ENCODE results near the gene BCORL1.

Gene BCORL1

DNA sequence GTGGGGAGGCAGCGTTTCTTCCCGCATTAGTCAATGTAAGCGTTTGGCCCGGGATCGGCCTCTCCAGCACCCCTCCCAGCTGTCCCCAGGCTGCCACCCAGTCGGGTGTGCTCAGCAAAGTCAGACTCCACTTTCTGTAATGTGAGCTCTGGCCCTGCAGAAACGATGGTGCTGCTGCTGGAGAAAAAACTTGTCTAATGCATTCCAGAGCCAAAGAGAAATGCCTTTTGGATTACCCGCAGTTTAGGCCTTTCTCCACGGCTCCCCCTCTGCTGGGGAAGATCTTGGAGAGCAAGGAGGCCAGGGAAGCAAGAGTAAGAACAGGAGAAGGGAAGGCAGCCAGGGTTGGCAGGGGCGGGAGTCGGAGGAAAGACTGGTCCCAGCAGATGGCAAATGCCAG lies 72.7 kb downstream of the BCORL1 start:
- Mint-ChIP-seq H3K27me3 (no peaks in the 10 kb centered on the region), H3K27ac (no peak overlapping the region), H3K4me3 (no peak overlapping the region), H3K9me3 (no peaks in the 10 kb centered on the region), H3K36me3 (ENCODE audit: low read depth) (peaks cover 5% of the 10 kb centered on the region), H3K4me1 (ENCODE audit: low read depth) (no peaks in the 10 kb centered on the region)

DNA sequence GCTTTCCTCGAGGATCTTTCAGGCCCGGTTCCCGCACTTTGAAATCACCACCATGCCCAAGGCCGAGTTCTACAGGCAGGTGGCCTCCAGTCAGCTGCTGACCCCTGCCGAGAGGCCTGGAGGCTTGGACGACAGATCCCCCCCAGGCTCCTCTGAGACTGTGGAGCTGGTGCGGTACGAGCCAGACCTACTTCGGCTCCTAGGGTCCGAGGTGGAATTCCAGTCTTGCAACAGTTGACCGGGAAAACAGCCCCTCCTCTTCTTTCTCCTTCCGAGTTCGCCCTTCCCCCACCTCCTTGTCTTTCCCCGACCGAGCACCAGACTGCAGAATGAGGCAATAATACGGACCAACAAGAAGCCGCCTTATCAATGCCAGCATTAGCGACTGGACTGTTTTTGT lies 73.5 kb downstream of the BCORL1 start:
- Mint-ChIP-seq H3K4me3 (no peak overlapping the region), H3K27me3 (no peaks in the 10 kb centered on the region), H3K27ac (no peak overlapping the region), H3K4me1 (ENCODE audit: low read depth) (peaks cover 3% of the 10 kb centered on the region), H3K36me3 (ENCODE audit: low read depth) (peaks cover 5% of the 10 kb centered on the region), H3K9me3 (no peaks in the 10 kb centered on the region)

DNA sequence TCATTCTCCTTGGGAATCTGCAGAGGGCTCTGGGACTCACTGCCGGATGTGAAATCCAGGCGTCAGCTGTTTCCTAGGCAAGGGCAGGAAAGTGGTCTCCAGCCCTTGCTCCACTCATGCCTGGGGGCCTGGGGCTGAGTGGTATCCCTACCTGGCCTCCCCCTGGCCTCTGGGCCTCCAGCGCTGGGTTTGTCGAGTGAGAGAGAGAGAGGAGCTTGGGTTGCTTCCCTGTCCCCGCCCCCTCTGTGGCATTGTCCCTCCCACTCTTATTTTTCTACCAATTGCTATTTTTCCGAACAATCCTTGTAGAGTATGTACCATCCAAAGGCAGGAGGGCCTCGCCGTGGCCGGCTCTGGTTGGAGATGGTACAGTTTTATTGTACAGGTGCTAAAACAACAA lies 74.8 kb downstream of the BCORL1 start:
- Mint-ChIP-seq H3K4me1 (ENCODE audit: low read depth) (peaks cover 3% of the 10 kb centered on the region), H3K36me3 (ENCODE audit: low read depth) (peaks cover 5% of the 10 kb centered on the region), H3K27me3 (no peaks in the 10 kb centered on the region), H3K27ac (no peak overlapping the region), H3K4me3 (no peak overlapping the region), H3K9me3 (no peaks in the 10 kb centered on the region)

DNA sequence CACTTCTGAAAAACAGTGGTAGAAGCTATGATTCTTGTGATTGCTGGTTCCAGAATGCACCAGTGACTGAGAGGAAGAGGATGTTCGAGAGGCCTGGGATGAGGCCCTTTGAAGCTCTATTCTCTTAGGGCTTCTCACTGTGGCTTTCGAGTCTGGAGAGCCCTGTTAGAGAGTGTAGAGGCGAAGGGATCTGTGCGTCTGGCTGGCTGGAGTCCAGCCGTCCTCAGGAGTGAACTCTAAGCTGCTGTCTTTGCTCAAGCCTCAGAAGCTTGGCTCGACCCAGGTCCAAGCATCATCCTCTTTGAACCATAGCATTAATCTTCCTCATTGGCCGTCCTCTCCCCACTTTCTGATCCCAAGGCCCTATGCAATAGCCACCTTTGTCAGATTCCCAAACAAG lies 76.2 kb downstream of the BCORL1 start:
- Mint-ChIP-seq H3K4me3 (no peak overlapping the region), H3K27me3 (no peaks in the 10 kb centered on the region), H3K9me3 (no peaks in the 10 kb centered on the region), H3K27ac (no peak overlapping the region), H3K36me3 (ENCODE audit: low read depth) (peaks cover 5% of the 10 kb centered on the region), H3K4me1 (ENCODE audit: low read depth) (peaks cover 3% of the 10 kb centered on the region)

DNA sequence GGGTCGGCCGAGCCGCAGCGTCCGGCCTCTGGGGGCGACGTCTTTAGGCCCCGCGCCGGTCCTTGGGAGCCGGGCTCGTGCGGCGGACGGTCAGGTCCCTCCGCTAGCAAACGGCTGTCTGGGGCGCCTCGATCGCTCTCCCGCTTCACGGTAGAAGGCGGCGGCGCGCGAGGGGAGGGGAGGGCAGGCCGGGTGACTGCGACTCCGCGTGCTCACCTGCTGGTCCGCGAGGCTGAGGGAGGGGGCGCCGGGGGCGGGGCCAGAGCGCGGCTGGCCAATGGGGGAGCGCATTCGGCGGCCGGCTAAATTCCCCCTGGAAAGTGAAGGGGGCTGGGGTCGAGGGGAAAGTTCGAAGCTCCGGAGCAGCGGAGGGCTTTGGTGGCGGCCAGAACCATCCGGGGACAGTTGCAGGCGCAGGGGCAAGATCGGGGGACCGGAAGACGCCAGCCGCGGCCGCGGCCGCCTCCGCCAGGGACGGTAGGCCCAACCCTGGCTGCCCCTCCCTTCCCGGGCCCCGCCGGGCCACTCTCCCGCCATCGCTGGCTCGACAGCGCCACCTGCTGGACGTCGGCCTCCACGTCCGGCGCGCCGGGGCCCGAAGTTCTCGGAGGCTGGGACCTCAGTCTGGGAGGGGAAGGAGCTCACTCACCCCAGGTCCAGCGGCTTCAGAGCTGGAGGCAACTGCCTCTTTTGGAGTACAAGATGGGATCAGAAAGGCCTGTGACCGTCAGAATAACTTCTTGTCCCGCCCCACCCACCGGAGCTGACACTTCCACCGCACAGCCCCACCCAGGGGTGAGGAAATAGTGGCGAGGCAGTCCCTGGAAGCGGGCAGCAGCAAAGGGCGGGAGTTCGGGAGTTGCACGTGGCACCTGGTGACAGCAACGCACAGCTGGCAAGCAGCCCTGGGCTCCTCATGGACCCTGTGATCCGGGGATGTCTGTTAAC lies 78.0 kb downstream of the BCORL1 start:
- Mint-ChIP-seq H3K4me1 (ENCODE audit: low read depth) (peaks cover 11% of the 10 kb centered on the region), H3K27ac (peak overlapping the region; percentile 65), H3K4me3 (peak overlapping the region; percentile 75), H3K27me3 (no peaks in the 10 kb centered on the region), H3K9me3 (no peaks in the 10 kb centered on the region), H3K36me3 (ENCODE audit: low read depth) (peaks cover 4% of the 10 kb centered on the region)

DNA sequence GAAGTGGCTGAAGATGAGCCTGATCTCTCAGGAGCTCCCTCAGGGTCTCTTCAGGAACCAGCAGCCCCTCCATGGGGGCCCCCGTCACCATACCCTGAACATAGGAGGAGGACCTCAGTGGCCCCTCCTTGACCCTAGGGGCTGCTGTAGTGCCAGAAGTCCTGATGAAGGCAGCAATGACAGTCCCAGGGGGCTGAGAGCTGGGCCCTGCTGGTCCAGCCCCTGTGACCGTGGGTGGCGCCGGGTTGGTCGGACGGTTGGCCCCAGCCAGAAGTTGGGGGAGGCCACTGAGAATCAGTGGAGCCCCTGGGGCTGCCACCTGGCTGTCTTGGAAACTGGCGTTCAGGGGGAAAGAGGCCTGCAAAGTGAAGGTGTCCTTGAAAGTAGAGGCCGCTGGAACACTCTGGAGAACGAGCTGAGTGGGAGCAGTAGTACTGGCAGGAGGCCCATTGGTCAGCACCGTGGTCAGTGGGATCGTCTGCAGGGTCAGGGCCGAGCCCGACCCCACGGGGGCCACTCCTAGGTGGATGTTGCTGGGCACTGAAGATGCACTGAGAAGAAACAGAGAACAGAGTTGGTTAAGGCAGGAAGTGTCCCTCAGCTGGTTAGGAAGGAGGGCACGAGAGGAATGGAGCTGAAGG lies 84.7 kb downstream of the BCORL1 start:
- H3K4me3 Mint-ChIP-seq = no peak overlapping the region
- H3K4me1 Mint-ChIP-seq (ENCODE audit: low read depth) = peaks cover 8% of the 10 kb centered on the region
- no peaks in the 10 kb centered on the region for H3K27me3 Mint-ChIP-seq
- no peak overlapping the region for H3K27ac Mint-ChIP-seq
- H3K9me3 Mint-ChIP-seq = no peaks in the 10 kb centered on the region
- H3K36me3 Mint-ChIP-seq (ENCODE audit: low read depth) = peaks cover 8% of the 10 kb centered on the region

DNA sequence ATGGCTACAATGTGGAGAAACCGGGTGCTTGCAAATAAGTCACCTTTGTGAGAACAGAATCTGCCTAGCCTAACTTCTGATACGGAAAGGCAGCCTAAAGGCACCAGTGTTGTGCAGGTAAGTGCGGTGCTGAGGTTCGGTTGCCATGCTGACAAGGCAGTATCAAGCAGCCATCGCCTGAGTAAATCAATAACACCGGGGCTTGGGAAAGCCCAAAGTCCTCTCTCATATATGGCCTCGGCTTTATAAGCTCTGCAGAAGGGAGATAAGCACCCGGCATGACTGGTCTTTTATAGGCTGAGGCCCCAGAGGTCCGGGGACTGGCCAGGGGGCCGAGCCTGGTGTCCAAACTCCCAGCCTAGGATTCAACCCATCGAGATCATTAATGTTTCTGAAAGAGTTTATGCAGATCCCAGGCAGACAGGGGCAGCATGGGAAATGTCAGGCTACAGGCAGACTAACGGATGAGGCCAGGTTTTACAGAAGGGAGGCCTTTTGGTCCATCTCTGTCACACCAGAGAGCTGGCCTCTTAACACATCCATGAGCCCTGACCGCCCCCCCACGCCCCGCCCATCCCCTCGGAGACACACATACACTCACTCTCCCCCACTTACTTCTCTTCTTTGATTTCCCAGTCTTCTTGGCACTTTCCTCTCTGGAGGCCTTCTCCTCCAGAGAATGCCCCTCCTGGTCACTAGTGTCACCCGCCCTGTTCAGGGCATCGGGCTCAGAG lies 89.3 kb downstream of the BCORL1 start:
- Mint-ChIP-seq H3K4me1 (ENCODE audit: low read depth) (no peaks in the 10 kb centered on the region), H3K4me3 (no peak overlapping the region), H3K27ac (no peak overlapping the region), H3K9me3 (no peaks in the 10 kb centered on the region), H3K36me3 (ENCODE audit: low read depth) (peaks cover 8% of the 10 kb centered on the region), H3K27me3 (no peaks in the 10 kb centered on the region)

DNA sequence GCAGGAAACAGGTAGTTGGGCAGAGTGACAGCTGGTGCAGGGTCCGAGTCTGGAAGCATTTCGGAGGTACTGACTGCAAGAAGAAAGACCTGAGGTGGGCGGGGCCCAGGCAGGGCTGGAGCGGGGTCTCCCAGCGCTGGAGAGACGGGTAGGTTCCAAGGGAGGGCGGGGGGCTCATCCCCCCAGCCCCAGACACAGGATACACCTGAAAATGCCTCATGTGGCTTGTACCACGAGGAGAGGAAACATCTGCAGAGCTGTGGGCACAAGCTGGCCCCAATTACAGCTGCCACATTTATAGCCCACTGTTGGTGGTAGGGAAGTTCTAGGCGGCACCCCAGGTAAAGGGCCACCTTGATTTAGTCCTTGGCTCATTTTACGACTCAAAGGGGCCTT lies 89.9 kb downstream of the BCORL1 start:
- Mint-ChIP-seq H3K36me3 (ENCODE audit: low read depth) (peaks cover 6% of the 10 kb centered on the region), H3K9me3 (no peaks in the 10 kb centered on the region), H3K27ac (no peak overlapping the region), H3K4me1 (ENCODE audit: low read depth) (no peaks in the 10 kb centered on the region), H3K4me3 (no peak overlapping the region), H3K27me3 (no peaks in the 10 kb centered on the region)

DNA sequence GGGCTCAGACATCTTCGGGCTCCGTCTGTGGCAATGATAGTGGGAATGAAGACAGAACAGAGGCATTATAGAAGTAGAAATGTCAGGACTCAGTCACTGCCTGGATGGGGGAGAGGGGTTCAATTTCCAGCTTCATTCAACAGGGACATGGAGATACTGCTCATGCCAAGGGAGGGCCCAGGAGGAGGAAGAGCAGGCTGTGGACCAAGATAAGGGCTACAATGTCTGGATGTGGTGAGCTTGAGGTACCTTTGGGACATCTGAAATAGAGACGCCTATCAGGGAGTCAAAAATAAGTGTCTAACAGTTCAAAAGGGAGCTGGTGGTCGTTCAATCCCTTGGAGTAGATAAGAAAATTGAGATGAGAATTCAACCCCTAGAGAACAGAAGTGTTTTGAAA lies 93.3 kb downstream of the BCORL1 start:
- Mint-ChIP-seq H3K36me3 (ENCODE audit: low read depth) (peaks cover 8% of the 10 kb centered on the region), H3K9me3 (no peaks in the 10 kb centered on the region), H3K27ac (no peak overlapping the region), H3K4me1 (ENCODE audit: low read depth) (peaks cover 6% of the 10 kb centered on the region), H3K4me3 (no peak overlapping the region), H3K27me3 (no peaks in the 10 kb centered on the region)

DNA sequence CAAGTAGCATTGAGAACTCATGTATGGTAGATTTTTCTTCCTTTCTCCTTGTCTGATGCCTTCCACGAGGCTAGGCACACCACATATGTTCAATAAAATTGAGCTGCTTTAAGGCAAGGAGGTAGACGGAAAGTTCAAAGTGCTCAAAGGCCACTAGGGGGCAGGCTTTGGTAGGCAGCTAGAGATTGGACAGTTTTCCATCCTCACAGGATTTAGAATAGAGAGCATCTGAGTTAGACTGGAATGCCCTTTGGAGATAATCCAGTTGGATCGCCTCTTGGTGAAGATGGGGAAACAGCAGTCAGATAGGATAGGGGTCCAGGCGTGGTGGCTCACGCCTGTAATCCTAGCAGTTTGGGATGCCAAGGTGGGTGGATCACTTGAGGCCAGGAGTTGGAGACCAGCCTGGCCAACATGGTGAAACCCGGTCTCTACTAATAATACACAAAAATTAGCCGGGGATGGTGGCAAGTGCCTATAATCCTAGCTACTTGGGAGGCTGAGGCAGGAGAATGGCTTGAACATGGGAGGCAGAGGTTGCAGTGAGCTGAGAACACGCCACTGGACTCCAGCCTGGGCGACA lies 97.5 kb downstream of the BCORL1 start:
- Mint-ChIP-seq H3K4me1 (ENCODE audit: low read depth) (peaks cover 42% of the 10 kb centered on the region), H3K27me3 (no peaks in the 10 kb centered on the region), H3K9me3 (no peaks in the 10 kb centered on the region), H3K36me3 (ENCODE audit: low read depth) (peaks cover 4% of the 10 kb centered on the region), H3K4me3 (no peak overlapping the region), H3K27ac (peak overlapping the region; percentile 58)

DNA sequence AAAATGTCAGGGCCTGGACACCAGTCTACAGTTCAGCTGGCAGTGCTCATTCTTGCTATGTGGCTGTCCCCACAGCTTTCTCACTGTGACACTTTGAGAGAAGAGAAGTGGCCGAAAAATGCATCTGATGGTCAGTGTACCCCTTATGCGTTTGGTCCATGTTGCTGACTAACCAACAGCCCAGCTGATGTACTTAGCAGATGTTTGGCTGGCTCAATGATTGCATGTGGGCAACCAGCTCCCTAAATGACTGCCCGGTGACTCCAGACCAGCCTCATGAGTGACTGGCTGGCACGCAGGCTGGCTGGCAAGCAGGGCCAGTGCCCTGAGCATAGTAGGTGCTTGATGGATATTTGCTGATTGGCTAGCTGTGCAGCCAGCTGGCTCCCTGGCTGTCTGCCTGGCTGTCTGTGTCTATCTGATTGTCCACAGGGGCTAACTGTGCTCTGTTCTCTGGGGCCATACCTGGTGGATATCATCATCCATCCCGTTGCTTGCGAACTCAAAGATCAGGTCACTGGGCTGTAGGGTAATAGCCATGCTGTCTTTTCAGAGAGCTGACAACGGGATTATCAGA lies 98.4 kb downstream of the BCORL1 start:
- peaks cover 4% of the 10 kb centered on the region for H3K36me3 Mint-ChIP-seq (ENCODE audit: low read depth)
- H3K27me3 Mint-ChIP-seq = no peaks in the 10 kb centered on the region
- no peaks in the 10 kb centered on the region for H3K9me3 Mint-ChIP-seq
- peaks cover 52% of the 10 kb centered on the region for H3K4me1 Mint-ChIP-seq (ENCODE audit: low read depth)
- no peak overlapping the region for H3K4me3 Mint-ChIP-seq
- no peak overlapping the region for H3K27ac Mint-ChIP-seq

DNA sequence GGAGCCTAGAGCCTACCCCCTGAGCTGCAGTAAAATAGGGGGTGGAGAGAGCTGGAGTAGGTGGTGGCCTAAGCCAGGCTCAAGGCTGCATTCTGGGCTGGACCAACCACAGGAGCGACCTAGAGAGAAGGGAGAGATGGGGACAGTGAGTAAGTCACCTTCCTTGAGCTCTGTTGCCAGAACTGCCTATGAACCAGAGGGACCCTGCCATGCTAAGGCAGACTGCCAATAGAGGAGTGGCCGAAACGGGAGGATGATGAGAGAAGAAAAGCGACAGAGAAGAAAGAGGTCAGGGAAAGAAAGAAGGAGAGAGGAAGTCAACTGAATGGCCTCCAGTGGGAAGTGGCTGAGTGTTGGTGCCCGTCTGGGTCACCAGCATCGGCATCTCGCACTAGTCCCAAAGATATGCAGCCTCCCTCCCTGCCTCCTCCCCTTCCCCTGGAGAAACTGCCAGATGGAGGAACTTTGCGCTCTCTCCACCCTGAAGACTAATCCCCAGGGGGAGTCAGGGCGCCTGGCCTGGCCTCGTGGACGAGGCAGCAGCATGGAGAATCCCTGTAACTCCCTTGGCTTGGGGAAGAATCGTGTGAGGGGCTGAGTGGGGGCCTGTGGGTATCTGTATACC lies 99.1 kb downstream of the BCORL1 start:
- H3K27me3 Mint-ChIP-seq = no peaks in the 10 kb centered on the region
- H3K36me3 Mint-ChIP-seq (ENCODE audit: low read depth) = peaks cover 4% of the 10 kb centered on the region
- peak overlapping the region; percentile 74 for H3K27ac Mint-ChIP-seq
- H3K4me1 Mint-ChIP-seq (ENCODE audit: low read depth) = peaks cover 58% of the 10 kb centered on the region
- H3K4me3 Mint-ChIP-seq = peak overlapping the region; percentile 18
- H3K9me3 Mint-ChIP-seq = no peaks in the 10 kb centered on the region

DNA sequence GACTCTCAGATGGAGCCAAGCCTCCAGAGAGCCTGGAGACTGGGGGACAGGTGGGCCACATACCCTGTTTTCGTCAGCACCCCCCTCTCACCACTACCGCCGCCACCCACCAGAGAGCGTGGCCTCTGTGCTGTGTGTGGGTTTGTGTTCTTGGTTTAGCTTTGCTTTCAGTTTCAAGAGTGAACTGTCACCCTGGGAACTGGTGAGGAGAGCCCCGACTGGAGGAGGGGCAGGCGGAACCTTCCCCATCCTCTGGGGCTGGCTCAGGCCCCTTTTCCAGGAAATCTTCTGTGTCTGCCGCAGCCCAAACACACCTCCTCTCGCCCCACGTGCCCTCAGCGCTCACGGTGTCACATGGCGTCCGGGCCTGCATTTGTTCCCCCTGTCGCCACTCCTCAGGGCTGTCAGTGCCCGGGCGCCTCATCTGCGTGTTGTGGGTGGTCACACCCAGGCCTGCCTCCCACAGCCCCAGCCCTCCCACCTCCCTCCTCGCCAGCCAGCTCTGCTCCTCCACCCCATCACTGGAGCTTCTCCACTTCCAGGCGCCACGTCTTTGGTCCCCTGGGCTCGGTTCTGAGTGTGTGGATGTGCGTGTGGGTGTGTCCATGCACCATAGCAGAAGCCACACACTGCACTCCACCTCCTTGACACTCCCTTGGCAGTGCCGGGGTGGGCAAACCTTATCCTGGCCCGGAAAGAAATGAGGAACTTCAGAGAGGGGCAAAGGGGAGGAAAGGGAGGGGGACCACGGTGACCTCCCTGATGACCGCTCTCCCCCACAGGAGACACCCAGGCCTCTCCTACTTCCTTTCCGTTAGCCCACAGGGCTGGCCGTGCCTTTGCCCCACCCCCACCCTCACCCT lies 100.0 kb downstream of the BCORL1 start:
- peak overlapping the region; percentile 37 for H3K4me3 Mint-ChIP-seq
- no peaks in the 10 kb centered on the region for H3K9me3 Mint-ChIP-seq
- peaks cover 67% of the 10 kb centered on the region for H3K4me1 Mint-ChIP-seq (ENCODE audit: low read depth)
- no peaks in the 10 kb centered on the region for H3K27me3 Mint-ChIP-seq
- peak overlapping the region; percentile 72 for H3K27ac Mint-ChIP-seq
- peaks cover 4% of the 10 kb centered on the region for H3K36me3 Mint-ChIP-seq (ENCODE audit: low read depth)
